ENCODE measurements around the gene PPP2R2C. TPM values are rescaled to one million over a fixed set of nuclear protein-coding genes. Genes with fewer than 3 reads are reported as not detected.

PPP2R2C gene
- total RNA-seq, 2 donors from 2014 or later: 0.05 to 0.35 TPM

- no peaks in the 10 kb centered on the region for H3K4me1 ChIP-seq
- no peak overlapping the region for H3K27ac ChIP-seq
- no peak overlapping the region for H3K9ac ChIP-seq (ENCODE audit: low read depth in 2 of 2, low read length in 2 of 2)
- TF ChIP-seq CTCF (IDR thresholded peaks at IDR 0.05): no peak
- no peak for DNase-seq
- no peak overlapping the region for H3K4me3 ChIP-seq
- intact Hi-C loops (cut with DNase I): no loop called here
- no peaks in the 10 kb centered on the region for H3K27me3 ChIP-seq
- H3K36me3 ChIP-seq: no peaks in the 10 kb centered on the region
- H3K9me3 ChIP-seq: no peaks in the 10 kb centered on the region
Measured at GRCh38 chr4:6380746-6381410, 91.5 kb downstream of the PPP2R2C start.

GRCh38 chr4:6379767-6380745 lies 92.4 kb downstream of the PPP2R2C start:
- H3K9me3 ChIP-seq: no peaks in the 10 kb centered on the region
- no peaks in the 10 kb centered on the region for H3K27me3 ChIP-seq
- no peak overlapping the region for H3K9ac ChIP-seq (ENCODE audit: low read depth in 2 of 2, low read length in 2 of 2)
- TF ChIP-seq CTCF (IDR thresholded peaks at IDR 0.05): no peak
- no peak overlapping the region for H3K27ac ChIP-seq
- intact Hi-C loops (cut with DNase I): no loop called here
- no peaks in the 10 kb centered on the region for H3K4me1 ChIP-seq
- DNase-seq: no peak
- H3K4me3 ChIP-seq: no peak overlapping the region
- H3K36me3 ChIP-seq: no peaks in the 10 kb centered on the region

GRCh38 chr4:6378493-6379445 lies 93.6 kb downstream of the PPP2R2C start:
- H3K9ac ChIP-seq (ENCODE audit: low read depth in 2 of 2, low read length in 2 of 2): no peak overlapping the region
- no peaks in the 10 kb centered on the region for H3K9me3 ChIP-seq
- no peak for TF ChIP-seq CTCF (IDR thresholded peaks at IDR 0.05)
- no peak for DNase-seq
- no peak overlapping the region for H3K4me3 ChIP-seq
- no peaks in the 10 kb centered on the region for H3K27me3 ChIP-seq
- no peaks in the 10 kb centered on the region for H3K36me3 ChIP-seq
- intact Hi-C loops (cut with DNase I): no loop called here
- H3K4me1 ChIP-seq: no peaks in the 10 kb centered on the region
- H3K27ac ChIP-seq: no peak overlapping the region

GRCh38 chr4:6377626-6378492 lies 94.6 kb downstream of the PPP2R2C start:
- H3K9ac ChIP-seq (ENCODE audit: low read depth in 2 of 2, low read length in 2 of 2): no peak overlapping the region

More at GRCh38 chr4:6377626-6378492, 94.6 kb downstream of the PPP2R2C start:
- no peaks in the 10 kb centered on the region for H3K9me3 ChIP-seq
- H3K4me3 ChIP-seq: no peak overlapping the region
- TF ChIP-seq CTCF (IDR thresholded peaks at IDR 0.05): no peak
- no peaks in the 10 kb centered on the region for H3K4me1 ChIP-seq
- no peaks in the 10 kb centered on the region for H3K27me3 ChIP-seq
- intact Hi-C loops (cut with DNase I): no loop called here
- H3K27ac ChIP-seq: no peak overlapping the region
- no peaks in the 10 kb centered on the region for H3K36me3 ChIP-seq
- no peak for DNase-seq
